ENCODE data around the gene NDUFB8.

- TF ChIP-seq SMC3 (IDR thresholded peaks at IDR 0.05; ENCODE audit: low read depth, low read length): no peak
- TF ChIP-seq CTCF (conservative IDR thresholded peaks at IDR 0.05; ENCODE audit: low read depth, low read length): no peak
- TF ChIP-seq POLR2A (IDR thresholded peaks at IDR 0.05; ENCODE audit: low read depth, low read length): no peak
- TF ChIP-seq CEBPB (IDR thresholded peaks at IDR 0.05; ENCODE audit: low read depth, low read length): peak; percentile 83
- TF ChIP-seq FOS (IDR thresholded peaks at IDR 0.05; ENCODE audit: low read depth, low read length): no peak
- no peak for TF ChIP-seq MAZ (IDR thresholded peaks at IDR 0.05; ENCODE audit: borderline replicate concordance, low read depth, low read length)
- TF ChIP-seq CHD1 (IDR thresholded peaks at IDR 0.05; ENCODE audit: low read depth, low read length): no peak
These were observed 28.2 kb downstream of the NDUFB8 start for GRCh38 chr10:100501423-100501822.

Measured in IMR-90 (cell line).